Transverse colon (tissue), 4 donors: ENCODE results near the gene DENND2A.

ENCODE experiments used
- POLR2AphosphoS5 ChIP-seq, 3 donors: sonication (generic); formaldehyde crosslinking; IDR thresholded peaks; one replicate each; pipeline ENCODE4 v1.6.1; 2016; ENCODE audit warnings: antibody characterized with exemption in 3 of 3
- TF ChIP-seq, protein P1 (sequence below), 5 experiments: fragments of 200-600 bp in 3 of 5; fragments of 450-650 bp in 2 of 5; sonication (generic) in 3 of 5; IDR thresholded peaks; 1 replicate in 2 of 5; 2 replicates in 3 of 5; pipeline ENCODE4 v1.5.1; 2016 to 2017; ENCODE audit warnings: antibody characterized with exemption in 5 of 5, inconsistent platforms in 3 of 5, mild to moderate bottlenecking in 2 of 5, moderate library complexity in 1 of 5

DNA sequence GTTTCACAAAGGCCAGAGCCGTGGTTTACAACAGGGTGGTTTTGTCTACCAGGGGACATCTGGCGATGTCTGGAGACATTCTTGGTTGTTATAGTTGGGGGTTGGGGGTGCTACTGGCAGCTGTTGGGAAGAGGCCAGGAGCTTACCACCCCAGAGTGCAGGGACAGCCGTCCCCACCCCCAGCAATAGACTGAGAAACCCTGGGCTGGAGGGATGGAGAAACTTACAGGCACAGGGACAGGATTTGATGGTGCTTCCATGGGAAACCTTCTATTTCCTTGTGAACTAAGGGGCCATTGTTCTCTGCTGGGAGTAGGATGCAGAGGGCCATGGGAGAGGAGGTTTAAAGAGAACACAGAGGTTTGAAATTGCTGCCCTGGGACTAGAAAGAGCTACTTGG lies 43.0 kb upstream of the DENND2A start:
- TF ChIP-seq POLR2AphosphoS5 (IDR thresholded peaks at IDR 0.05), result no peak
- TF ChIP-seq, protein P1, sequence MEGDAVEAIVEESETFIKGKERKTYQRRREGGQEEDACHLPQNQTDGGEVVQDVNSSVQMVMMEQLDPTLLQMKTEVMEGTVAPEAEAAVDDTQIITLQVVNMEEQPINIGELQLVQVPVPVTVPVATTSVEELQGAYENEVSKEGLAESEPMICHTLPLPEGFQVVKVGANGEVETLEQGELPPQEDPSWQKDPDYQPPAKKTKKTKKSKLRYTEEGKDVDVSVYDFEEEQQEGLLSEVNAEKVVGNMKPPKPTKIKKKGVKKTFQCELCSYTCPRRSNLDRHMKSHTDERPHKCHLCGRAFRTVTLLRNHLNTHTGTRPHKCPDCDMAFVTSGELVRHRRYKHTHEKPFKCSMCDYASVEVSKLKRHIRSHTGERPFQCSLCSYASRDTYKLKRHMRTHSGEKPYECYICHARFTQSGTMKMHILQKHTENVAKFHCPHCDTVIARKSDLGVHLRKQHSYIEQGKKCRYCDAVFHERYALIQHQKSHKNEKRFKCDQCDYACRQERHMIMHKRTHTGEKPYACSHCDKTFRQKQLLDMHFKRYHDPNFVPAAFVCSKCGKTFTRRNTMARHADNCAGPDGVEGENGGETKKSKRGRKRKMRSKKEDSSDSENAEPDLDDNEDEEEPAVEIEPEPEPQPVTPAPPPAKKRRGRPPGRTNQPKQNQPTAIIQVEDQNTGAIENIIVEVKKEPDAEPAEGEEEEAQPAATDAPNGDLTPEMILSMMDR (IDR thresholded peaks at IDR 0.05), result no peak
